ENCODE results near the gene UPP2.

UPP2 gene

GRCh38 chr2:158101384-158101926 lies at the start of gene UPP2:
Gene UPP2 (plus strand): TSS chr2:158101876. CDS start chr2:158102064, 188 bp downstream.
- DNase-seq: no peak

GRCh38 chr2:158052761-158053160 lies 48.9 kb upstream of the UPP2 start:
- DNase-seq: no peak

GRCh38 chr2:158056875-158057274 lies 44.8 kb upstream of the UPP2 start:
- DNase-seq: no peak

GRCh38 chr2:158060160-158060834 lies 41.4 kb upstream of the UPP2 start:
- DNase-seq: no peak

GRCh38 chr2:158060835-158061435 lies 40.7 kb upstream of the UPP2 start:
- DNase-seq: no peak

- DNase-seq: no peak
Measured at GRCh38 chr2:158061763-158062162, 39.9 kb upstream of the UPP2 start.

GRCh38 chr2:158066046-158066713 lies 35.5 kb upstream of the UPP2 start:
- DNase-seq: no peak

GRCh38 chr2:158071018-158071417 lies 30.7 kb upstream of the UPP2 start:
- DNase-seq: no peak

- no peak for DNase-seq
Measured at GRCh38 chr2:158072361-158072760, 29.3 kb upstream of the UPP2 start.

GRCh38 chr2:158079672-158080071 lies 22.0 kb upstream of the UPP2 start:
- DNase-seq: no peak

- DNase-seq: no peak
Measured at GRCh38 chr2:158088093-158088492, 13.6 kb upstream of the UPP2 start.

- DNase-seq: no peak
Measured at GRCh38 chr2:158089322-158089721, 12.4 kb upstream of the UPP2 start.

- DNase-seq: no peak
Measured at GRCh38 chr2:158091647-158092046, 10.0 kb upstream of the UPP2 start.

GRCh38 chr2:158094487-158095092 lies 7.1 kb upstream of the UPP2 start:
- no peak for DNase-seq

- DNase-seq: no peak
Measured at GRCh38 chr2:158095269-158095668, 6.4 kb upstream of the UPP2 start.

GRCh38 chr2:158095912-158096311 lies 5.8 kb upstream of the UPP2 start:
- DNase-seq: no peak

GRCh38 chr2:158097481-158097880 lies 4.2 kb upstream of the UPP2 start:
- no peak for DNase-seq

- no peak for DNase-seq
Measured at GRCh38 chr2:158098178-158098577, 3.5 kb upstream of the UPP2 start.

GRCh38 chr2:158099716-158100115 lies 2.0 kb upstream of the UPP2 start:
- no peak for DNase-seq

- no peak for DNase-seq
Measured at GRCh38 chr2:158100411-158100810, 1.3 kb upstream of the UPP2 start.

GRCh38 chr2:158102446-158102845 lies 770 bp downstream of the UPP2 start:
- DNase-seq: no peak

GRCh38 chr2:158103411-158104012 lies 1.8 kb downstream of the UPP2 start:
- no peak for DNase-seq

- no peak for DNase-seq
Measured at GRCh38 chr2:158104903-158105302, 3.2 kb downstream of the UPP2 start.

All from activated CD8-positive, alpha-beta memory T cell treated with anti-CD3 and anti-CD28 coated beads for 24 hours (primary cell).